SK-N-SH (cell line): Measurements from ENCODE around the gene CACNB3. TPM values are rescaled to one million over a fixed set of nuclear protein-coding genes. Genes with fewer than 3 reads are reported as not detected.
"Not testable (repeated sequence)": the region's sequence is repeated elsewhere in the genome, so short reads cannot be mapped to it uniquely, and the experiment has no call there.

Experiments used
- CTCF ChIA-PET: fragments of 300-600, 350-600 bp; formaldehyde crosslinking; extraction: SDS; loops from one replicate; lab custom pipeline; 2021; lab: Yijun Ruan, JAX
- POLR2A ChIA-PET: fragments of 350-600 bp; sonication (Branson Sonifier 250); formaldehyde crosslinking; extraction: SDS; loops from one replicate; lab custom pipeline; 2020; ENCODE audit warnings: antibody characterized with exemption, inconsistent platforms; lab: Yijun Ruan, JAX
- DNase-seq: peaks from one replicate; pipeline ENCODE4 v3.0.0; 2012
- H2AFZ ChIP-seq: fragments of 200-600 bp; sonication (generic); 2 replicates; pipeline ENCODE4 v1.8.1; 2016; ENCODE audit warnings: antibody characterized with exemption, mild to moderate bottlenecking, low read depth
- H3F3A ChIP-seq: fragments of 200-600 bp; sonication (generic); replicated peaks from 2 replicates; pipeline ENCODE3; 2016; ENCODE audit warnings: antibody characterized with exemption, mild to moderate bottlenecking; ENCODE audit not compliant: insufficient read depth
- H3K27ac ChIP-seq, 2 experiments: fragments of 200-500 bp in 1 of 2; fragments of 200-600 bp in 1 of 2; sonication (Bioruptor generic) in 1 of 2; sonication (generic), shearing (Covaris generic) in 1 of 2; 2 replicates each; pipeline versions ENCODE4 v1.5.1 to v1.6.1; 2014 to 2016; ENCODE audit warnings: low read depth in 2 of 2, inconsistent platforms in 1 of 2, low read length in 1 of 2, mild to moderate bottlenecking in 1 of 2, mixed read lengths in 1 of 2
- H3K27me3 ChIP-seq: fragments of 200-600 bp; sonication (generic), shearing (Covaris generic); 2 replicates; pipeline ENCODE4 v1.6.1; 2016; ENCODE audit warnings: mixed run types; ENCODE audit not compliant: insufficient read depth
- H3K36me3 ChIP-seq, 2 experiments: fragments of 200-500 bp in 1 of 2; fragments of 200-600 bp in 1 of 2; sonication (Bioruptor generic) in 1 of 2; sonication (generic) in 1 of 2; replicated peaks in 1 of 2; 2 replicates each; pipeline versions ENCODE3 to v1.5.1; 2014 to 2016; ENCODE audit warnings: low read length in 1 of 2, mild to moderate bottlenecking in 1 of 2; ENCODE audit not compliant: insufficient read depth in 2 of 2, control insufficient read depth in 1 of 2
- H3K4me1 ChIP-seq, 2 experiments: fragments of 200-500 bp in 1 of 2; fragments of 200-600 bp in 1 of 2; sonication (Bioruptor generic) in 1 of 2; sonication (generic), shearing (Covaris generic) in 1 of 2; 2 replicates each; pipeline versions ENCODE4 v1.5.1 to v1.6.1; 2014 to 2016; ENCODE audit warnings: low read depth in 1 of 2, low read length in 1 of 2, mixed run types in 1 of 2; ENCODE audit not compliant: insufficient read depth in 2 of 2, control insufficient read depth in 1 of 2
- H3K4me2 ChIP-seq: fragments of 200-600 bp; sonication (generic), shearing (Covaris generic); 2 replicates; pipeline ENCODE4 v1.6.1; 2017; ENCODE audit warnings: mixed run types
- H3K4me3 ChIP-seq, 2 experiments: fragments of 200-500 bp in 1 of 2; fragments of 200-600 bp in 1 of 2; sonication (Bioruptor generic) in 1 of 2; sonication (generic), shearing (Covaris generic) in 1 of 2; 2 replicates each; pipeline versions ENCODE4 v1.5.1 to v1.8.1; 2014 to 2016; ENCODE audit warnings: low read depth in 2 of 2, inconsistent platforms in 1 of 2, low read length in 1 of 2, mild to moderate bottlenecking in 1 of 2, mixed read lengths in 1 of 2, moderate library complexity in 1 of 2
- H3K79me2 ChIP-seq: fragments of 200-600 bp; sonication (generic); 2 replicates; pipeline ENCODE4 v1.8.1; 2017; ENCODE audit warnings: mild to moderate bottlenecking; ENCODE audit not compliant: insufficient read depth
- H3K9ac ChIP-seq: fragments of 200-600 bp; sonication (generic); 2 replicates; pipeline ENCODE4 v1.6.1; 2017; ENCODE audit warnings: mixed run types
- H3K9me2 ChIP-seq: fragments of 200-600 bp; sonication (generic); 2 replicates; pipeline ENCODE4 v1.6.1; 2017; ENCODE audit warnings: mixed run types
- H3K9me3 ChIP-seq: fragments of 200-600 bp; sonication (generic); 2 replicates; pipeline ENCODE4 v1.6.1; 2017; ENCODE audit warnings: mixed run types, mild to moderate bottlenecking, moderate library complexity
- H4K20me1 ChIP-seq: fragments of 200-600 bp; sonication (generic); 2 replicates; pipeline ENCODE4 v1.6.1; 2017; ENCODE audit warnings: mild to moderate bottlenecking, mixed run types; ENCODE audit not compliant: insufficient read depth
- CTCF ChIP-seq: fragments of 200-600 bp; sonication (generic); IDR thresholded peaks from 2 replicates; pipeline ENCODE4 v1.6.1; 2017; ENCODE audit warnings: antibody characterized with exemption, mild to moderate bottlenecking, moderate library complexity
- EP300 ChIP-seq, 2 experiments: IDR thresholded peaks; 2 replicates each; pipeline versions ENCODE4 v1.4.0 to v1.6.1; 2012; ENCODE audit warnings: borderline replicate concordance in 1 of 2, low read depth in 1 of 2, low read length in 1 of 2
- EZH2phosphoT487 ChIP-seq: fragments of 200-600 bp; sonication (generic); IDR thresholded peaks from 2 replicates; pipeline ENCODE4 v1.6.1; 2017; ENCODE audit warnings: low read depth, mixed run types, mild to moderate bottlenecking, antibody characterized with exemption, moderate library complexity, borderline replicate concordance
- FOSL2 ChIP-seq: IDR thresholded peaks from 2 replicates; pipeline ENCODE4 v1.4.0; 2012; ENCODE audit warnings: low read depth, mild to moderate bottlenecking, moderate library complexity, borderline replicate concordance
- JUND ChIP-seq: IDR thresholded peaks from 2 replicates; pipeline ENCODE4 v1.4.0; 2012
- MAX ChIP-seq: IDR thresholded peaks from 2 replicates; pipeline ENCODE4 v1.4.0; 2012; ENCODE audit warnings: low read depth
- NFIC ChIP-seq: IDR thresholded peaks from 2 replicates; pipeline ENCODE4 v1.4.0; 2012; ENCODE audit warnings: borderline replicate concordance
- RCOR1 ChIP-seq: fragments of 150-350 bp; IDR thresholded peaks from 2 replicates; pipeline ENCODE4 v1.6.1; 2017; ENCODE audit warnings: antibody characterized with exemption, low read length
- TAF1 ChIP-seq: IDR thresholded peaks from 2 replicates; pipeline ENCODE4 v1.6.1; 2012; ENCODE audit warnings: low read depth, mild to moderate bottlenecking, low read length, moderate library complexity, borderline replicate concordance
- TEAD4 ChIP-seq: IDR thresholded peaks from 2 replicates; pipeline ENCODE4 v1.4.0; 2012; ENCODE audit warnings: mild to moderate bottlenecking, borderline replicate concordance; ENCODE audit not compliant: insufficient read depth
- USF1 ChIP-seq: IDR thresholded peaks from 2 replicates; pipeline ENCODE4 v1.4.0; 2012; ENCODE audit warnings: low read depth, borderline replicate concordance
- YY1 ChIP-seq: IDR thresholded peaks from 2 replicates; pipeline ENCODE4 v1.4.0; 2012; ENCODE audit warnings: low read depth, mild to moderate bottlenecking
- WGBS: methylation state at CpG from one replicate; pipeline ENCODE4 v1.1.6; 2017; ENCODE audit warnings: low lambda C conversion rate; 5-methylcytosine and 5-hydroxymethylcytosine counted together
- polyA plus RNA-seq, 3 experiments: library from polyadenylated mRNA; depleted of rRNA; stranded (reverse); fragments of >200 nt; gene quantifications; 2 replicates each; pipeline ENCODE4 v1.2.3, GENCODE V29; 2012
- TF ChIP-seq, protein P1 (sequence below): IDR thresholded peaks from 2 replicates; pipeline ENCODE4 v1.4.0; 2012; ENCODE audit warnings: low read depth, borderline replicate concordance
- TF ChIP-seq, protein P2 (sequence below): IDR thresholded peaks from 2 replicates; pipeline ENCODE4 v1.6.1; 2012; ENCODE audit warnings: mild to moderate bottlenecking, low read depth, low read length, moderate library complexity
- TF ChIP-seq, protein P3 (sequence below): IDR thresholded peaks from 2 replicates; pipeline ENCODE4; 2012

Gene CACNB3
- polyA plus RNA-seq, 1 of the 3 experiments (the other 2 are of a cell fraction) = 34.6 TPM

GRCh38 chr12:48873096-48873495, 54.8 kb downstream of the CACNB3 start:
- WGBS = 78% methylated on average over 4 of the region's 4 CpGs
- no peaks in the 10 kb centered on the region for H3F3A ChIP-seq
- no peaks in the 10 kb centered on the region; a peak in 1 of 4 replicates for H3K4me1 ChIP-seq
- TF ChIP-seq YY1 (no peak), FOSL2 (no peak), USF1 (no peak), EZH2phosphoT487 (no peak), MAX (no peak), RCOR1 (no peak), CTCF (no peak), EP300 (IDR thresholded peaks at IDR 0.05; ENCODE audit: borderline replicate concordance in 1 of 2, low read depth in 1 of 2, low read length in 1 of 2) (no peak), TEAD4 (no peak), TAF1 (no peak), NFIC (no peak), JUND (no peak)
- TF ChIP-seq, protein P1, sequence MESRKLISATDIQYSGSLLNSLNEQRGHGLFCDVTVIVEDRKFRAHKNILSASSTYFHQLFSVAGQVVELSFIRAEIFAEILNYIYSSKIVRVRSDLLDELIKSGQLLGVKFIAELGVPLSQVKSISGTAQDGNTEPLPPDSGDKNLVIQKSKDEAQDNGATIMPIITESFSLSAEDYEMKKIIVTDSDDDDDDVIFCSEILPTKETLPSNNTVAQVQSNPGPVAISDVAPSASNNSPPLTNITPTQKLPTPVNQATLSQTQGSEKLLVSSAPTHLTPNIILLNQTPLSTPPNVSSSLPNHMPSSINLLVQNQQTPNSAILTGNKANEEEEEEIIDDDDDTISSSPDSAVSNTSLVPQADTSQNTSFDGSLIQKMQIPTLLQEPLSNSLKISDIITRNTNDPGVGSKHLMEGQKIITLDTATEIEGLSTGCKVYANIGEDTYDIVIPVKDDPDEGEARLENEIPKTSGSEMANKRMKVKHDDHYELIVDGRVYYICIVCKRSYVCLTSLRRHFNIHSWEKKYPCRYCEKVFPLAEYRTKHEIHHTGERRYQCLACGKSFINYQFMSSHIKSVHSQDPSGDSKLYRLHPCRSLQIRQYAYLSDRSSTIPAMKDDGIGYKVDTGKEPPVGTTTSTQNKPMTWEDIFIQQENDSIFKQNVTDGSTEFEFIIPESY = no peak
- TF ChIP-seq, protein P2, sequence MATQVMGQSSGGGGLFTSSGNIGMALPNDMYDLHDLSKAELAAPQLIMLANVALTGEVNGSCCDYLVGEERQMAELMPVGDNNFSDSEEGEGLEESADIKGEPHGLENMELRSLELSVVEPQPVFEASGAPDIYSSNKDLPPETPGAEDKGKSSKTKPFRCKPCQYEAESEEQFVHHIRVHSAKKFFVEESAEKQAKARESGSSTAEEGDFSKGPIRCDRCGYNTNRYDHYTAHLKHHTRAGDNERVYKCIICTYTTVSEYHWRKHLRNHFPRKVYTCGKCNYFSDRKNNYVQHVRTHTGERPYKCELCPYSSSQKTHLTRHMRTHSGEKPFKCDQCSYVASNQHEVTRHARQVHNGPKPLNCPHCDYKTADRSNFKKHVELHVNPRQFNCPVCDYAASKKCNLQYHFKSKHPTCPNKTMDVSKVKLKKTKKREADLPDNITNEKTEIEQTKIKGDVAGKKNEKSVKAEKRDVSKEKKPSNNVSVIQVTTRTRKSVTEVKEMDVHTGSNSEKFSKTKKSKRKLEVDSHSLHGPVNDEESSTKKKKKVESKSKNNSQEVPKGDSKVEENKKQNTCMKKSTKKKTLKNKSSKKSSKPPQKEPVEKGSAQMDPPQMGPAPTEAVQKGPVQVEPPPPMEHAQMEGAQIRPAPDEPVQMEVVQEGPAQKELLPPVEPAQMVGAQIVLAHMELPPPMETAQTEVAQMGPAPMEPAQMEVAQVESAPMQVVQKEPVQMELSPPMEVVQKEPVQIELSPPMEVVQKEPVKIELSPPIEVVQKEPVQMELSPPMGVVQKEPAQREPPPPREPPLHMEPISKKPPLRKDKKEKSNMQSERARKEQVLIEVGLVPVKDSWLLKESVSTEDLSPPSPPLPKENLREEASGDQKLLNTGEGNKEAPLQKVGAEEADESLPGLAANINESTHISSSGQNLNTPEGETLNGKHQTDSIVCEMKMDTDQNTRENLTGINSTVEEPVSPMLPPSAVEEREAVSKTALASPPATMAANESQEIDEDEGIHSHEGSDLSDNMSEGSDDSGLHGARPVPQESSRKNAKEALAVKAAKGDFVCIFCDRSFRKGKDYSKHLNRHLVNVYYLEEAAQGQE = no peak
- TF ChIP-seq, protein P3, sequence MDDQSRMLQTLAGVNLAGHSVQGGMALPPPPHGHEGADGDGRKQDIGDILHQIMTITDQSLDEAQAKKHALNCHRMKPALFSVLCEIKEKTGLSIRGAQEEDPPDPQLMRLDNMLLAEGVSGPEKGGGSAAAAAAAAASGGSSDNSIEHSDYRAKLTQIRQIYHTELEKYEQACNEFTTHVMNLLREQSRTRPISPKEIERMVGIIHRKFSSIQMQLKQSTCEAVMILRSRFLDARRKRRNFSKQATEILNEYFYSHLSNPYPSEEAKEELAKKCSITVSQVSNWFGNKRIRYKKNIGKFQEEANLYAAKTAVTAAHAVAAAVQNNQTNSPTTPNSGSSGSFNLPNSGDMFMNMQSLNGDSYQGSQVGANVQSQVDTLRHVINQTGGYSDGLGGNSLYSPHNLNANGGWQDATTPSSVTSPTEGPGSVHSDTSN = no peak
- no peaks in the 10 kb centered on the region for H3K36me3 ChIP-seq
- no peak for DNase-seq
- CTCF ChIA-PET = interaction anchor here (0.8 to 34.8 kb wide), 5 partner anchors 12 to 115 kb away, joined by 3 to 667 read pairs (median 7); partner anchors contain the start of gene DDX23
- no peak overlapping the region for H2AFZ ChIP-seq
- POLR2A ChIA-PET = no interaction called here
- H3K27ac ChIP-seq = no peak overlapping the region
- no peaks in the 10 kb centered on the region for H4K20me1 ChIP-seq
- H3K79me2 ChIP-seq = no peaks in the 10 kb centered on the region
- H3K9me3 ChIP-seq = no peaks in the 10 kb centered on the region
- H3K9ac ChIP-seq = no peak overlapping the region
- no peaks in the 10 kb centered on the region for H3K9me2 ChIP-seq
- H3K4me3 ChIP-seq = no peak overlapping the region
- no peaks in the 10 kb centered on the region; the same call in 1 of the 2 replicates for H3K27me3 ChIP-seq
- H3K4me2 ChIP-seq = no peak overlapping the region

DNA sequence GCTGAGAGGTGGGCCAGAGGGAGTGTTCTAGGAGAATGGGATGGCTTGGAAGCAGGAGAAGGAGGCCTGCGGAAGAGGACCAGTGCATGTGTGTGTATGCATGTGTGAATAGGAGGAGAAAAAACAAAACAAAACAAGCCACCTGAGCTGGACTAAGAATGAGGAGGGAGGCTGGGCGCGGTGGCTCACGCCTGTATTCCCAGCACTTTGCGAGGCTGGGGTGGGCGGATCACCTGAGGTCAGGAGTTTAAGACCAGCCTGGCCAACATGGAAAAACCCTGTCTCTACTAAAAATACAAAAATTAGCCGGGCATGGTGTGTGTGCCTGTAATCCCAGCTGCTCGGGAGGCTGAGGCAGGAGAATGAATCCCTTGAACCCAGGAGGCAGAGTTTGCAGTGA, 55.2 kb downstream of the CACNB3 start:
- H3K9me2 ChIP-seq, H3K4me2 ChIP-seq, H3K36me3 ChIP-seq, DNase-seq, H3K4me3 ChIP-seq, POLR2A ChIA-PET, H3K27me3 ChIP-seq, H4K20me1 ChIP-seq, H2AFZ ChIP-seq, H3K9me3 ChIP-seq, H3K79me2 ChIP-seq, H3F3A ChIP-seq, H3K9ac ChIP-seq, H3K27ac ChIP-seq, H3K4me1 ChIP-seq: not testable (repeated sequence)
- CTCF ChIA-PET = interaction anchor here (2.4 to 34.8 kb wide), 3 partner anchors 12 to 58 kb away, joined by 7 to 667 read pairs (median 21); partner anchors contain the start of gene DDX23
- WGBS = 78% methylated on average over 8 of the region's 8 CpGs
